GM10248 (cell line): Measurements from ENCODE around the gene STEAP4.
"Not testable (repeated sequence)": the region's sequence is repeated elsewhere in the genome, so short reads cannot be mapped to it uniquely, and the experiment has no call there.

ENCODE experiments used
- CTCF ChIA-PET: fragments of 300-600 bp; sonication (Branson Sonifier 250); formaldehyde crosslinking; extraction: SDS; loops from one replicate; lab custom pipeline; 2021; ENCODE audit warnings: antibody characterized with exemption; lab: Yijun Ruan, JAX
- POLR2A ChIA-PET: fragments of 350-650 bp; sonication (Branson Sonifier 250); formaldehyde crosslinking; extraction: SDS; loops from one replicate; lab custom pipeline; 2020; ENCODE audit warnings: antibody characterized with exemption; lab: Yijun Ruan, JAX
- DNase-seq: peaks from one replicate; pipeline ENCODE4 v3.0.0; 2012; ENCODE audit errors: extremely low spot score
- TF ChIP-seq, protein P1 (sequence below): IDR thresholded peaks from 2 replicates; pipeline ENCODE4 v1.5.1; 2012; ENCODE audit warnings: mild to moderate bottlenecking, low read depth; ENCODE audit errors: extremely low read depth, missing control alignments, control extremely low read depth

STEAP4 gene

DNA sequence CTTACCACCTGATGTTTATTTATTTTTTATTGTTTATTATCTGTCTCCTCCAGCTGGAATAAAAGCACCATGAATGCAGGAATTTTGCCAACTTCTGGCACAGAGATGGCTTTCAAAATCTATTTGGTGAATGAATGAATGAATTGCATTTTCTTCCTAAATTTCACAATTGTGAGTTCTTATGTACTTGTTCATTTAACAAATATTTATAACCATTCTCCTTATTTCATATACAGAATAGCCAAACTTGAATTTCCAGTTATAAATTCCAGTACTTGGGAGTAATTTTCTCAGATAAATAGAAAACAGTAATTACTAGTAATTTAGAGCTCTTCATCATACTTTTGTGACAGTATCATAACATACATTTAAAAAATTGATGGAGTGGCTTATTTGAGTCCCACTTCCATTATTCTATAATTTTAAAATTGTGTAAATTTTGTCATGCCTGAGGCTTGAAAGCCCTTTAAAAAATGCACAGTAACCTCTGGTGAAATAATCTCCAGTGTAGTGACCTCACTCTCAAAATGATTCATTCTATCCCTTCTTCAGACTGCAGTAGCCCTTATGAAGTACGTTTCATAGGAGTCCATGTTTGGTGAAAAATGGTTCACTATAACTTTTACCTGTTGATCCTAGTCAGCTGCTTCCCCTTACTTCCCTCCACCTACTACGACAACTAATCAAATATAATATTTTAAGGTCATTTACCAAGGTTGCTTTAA, 46.9 kb downstream of the STEAP4 start:
- no peak for DNase-seq
- ChIA-PET POLR2A (no interaction called here), CTCF (interaction anchor here (1.2 to 1.6 kb wide), 3 partner anchors 12 to 39 kb away, joined by 3 to 5 read pairs (median 4); no protein-coding TSS in a partner anchor)
- TF ChIP-seq, protein P1, sequence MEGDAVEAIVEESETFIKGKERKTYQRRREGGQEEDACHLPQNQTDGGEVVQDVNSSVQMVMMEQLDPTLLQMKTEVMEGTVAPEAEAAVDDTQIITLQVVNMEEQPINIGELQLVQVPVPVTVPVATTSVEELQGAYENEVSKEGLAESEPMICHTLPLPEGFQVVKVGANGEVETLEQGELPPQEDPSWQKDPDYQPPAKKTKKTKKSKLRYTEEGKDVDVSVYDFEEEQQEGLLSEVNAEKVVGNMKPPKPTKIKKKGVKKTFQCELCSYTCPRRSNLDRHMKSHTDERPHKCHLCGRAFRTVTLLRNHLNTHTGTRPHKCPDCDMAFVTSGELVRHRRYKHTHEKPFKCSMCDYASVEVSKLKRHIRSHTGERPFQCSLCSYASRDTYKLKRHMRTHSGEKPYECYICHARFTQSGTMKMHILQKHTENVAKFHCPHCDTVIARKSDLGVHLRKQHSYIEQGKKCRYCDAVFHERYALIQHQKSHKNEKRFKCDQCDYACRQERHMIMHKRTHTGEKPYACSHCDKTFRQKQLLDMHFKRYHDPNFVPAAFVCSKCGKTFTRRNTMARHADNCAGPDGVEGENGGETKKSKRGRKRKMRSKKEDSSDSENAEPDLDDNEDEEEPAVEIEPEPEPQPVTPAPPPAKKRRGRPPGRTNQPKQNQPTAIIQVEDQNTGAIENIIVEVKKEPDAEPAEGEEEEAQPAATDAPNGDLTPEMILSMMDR, result no peak

DNA sequence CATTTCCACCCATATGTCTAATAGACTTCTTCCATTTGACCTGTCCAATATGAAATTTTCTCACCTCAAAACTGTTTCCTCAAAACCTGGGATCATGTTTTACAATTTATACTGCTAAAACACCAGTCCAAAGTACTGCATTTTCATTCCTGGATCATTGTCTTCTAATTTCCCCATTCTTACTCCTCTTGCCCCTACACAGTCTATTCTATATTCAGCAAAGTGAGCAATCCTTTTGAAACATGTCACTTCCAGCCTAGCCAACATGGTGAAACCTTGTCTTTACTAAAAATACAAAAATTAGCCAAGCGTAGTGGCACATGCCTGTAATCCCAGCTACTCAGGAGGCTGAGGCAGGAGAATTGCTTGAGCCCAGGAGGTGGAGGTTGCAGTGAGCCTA, 48.4 kb downstream of the STEAP4 start:
- POLR2A ChIA-PET, CTCF ChIA-PET, DNase-seq: not testable (repeated sequence)

DNA sequence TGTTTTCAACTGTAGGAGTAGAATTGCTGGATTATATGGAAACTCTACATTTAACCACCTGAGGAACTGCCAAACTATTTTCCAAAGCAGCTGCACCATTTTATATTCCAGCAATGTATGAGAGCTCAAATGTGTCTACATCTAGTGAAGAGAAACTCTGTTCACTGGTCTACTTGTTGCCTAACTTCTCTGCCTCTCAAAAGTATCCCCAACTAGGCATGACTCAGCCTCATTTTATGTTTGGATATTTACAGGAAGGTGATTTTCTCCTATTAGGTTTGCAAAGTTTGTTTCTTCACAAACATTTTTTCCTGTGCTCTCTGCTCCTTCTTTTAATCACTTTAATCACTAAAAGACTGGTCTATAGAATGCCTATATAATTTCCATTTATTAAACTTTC, 49.8 kb downstream of the STEAP4 start:
- TF ChIP-seq, protein P1, result no peak
- POLR2A ChIA-PET, result no interaction called here
- CTCF ChIA-PET, result no interaction called here
- DNase-seq, result no peak

DNA sequence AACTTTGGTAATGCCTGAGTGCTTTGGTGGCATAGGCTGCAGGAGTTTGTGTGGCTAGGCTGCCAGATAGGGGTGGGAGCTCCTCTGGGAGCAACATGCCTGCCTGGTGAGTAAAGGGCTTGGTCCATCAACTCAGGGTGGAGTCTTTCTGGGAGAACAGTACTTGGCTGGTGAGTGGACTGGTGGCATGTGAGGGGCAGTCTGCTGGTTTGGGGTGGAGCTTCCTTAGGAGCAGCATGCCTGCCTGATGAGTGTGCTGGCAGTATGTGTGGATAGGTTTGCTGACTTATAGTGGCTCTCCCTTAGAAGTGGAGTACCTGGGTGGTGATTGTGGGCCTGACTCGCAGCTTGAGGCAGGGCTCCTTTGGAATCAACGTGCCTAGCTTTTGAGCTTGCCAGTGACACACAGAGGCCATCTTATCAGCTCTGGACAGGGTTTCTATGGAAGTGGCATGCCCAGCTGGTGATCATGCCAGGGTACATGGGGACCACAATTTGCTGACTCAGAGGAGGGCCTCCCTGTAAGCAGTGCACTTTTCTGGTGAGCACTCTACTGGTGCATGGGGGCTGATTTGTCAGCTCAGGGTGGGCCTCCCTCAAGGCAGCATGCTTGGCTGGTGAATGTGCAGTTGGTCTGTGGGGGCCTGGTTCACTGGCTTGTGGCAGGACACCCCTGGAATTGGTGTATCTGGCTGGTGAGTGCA, 51.8 kb downstream of the STEAP4 start:
- no peak for DNase-seq
- ChIA-PET POLR2A (no interaction called here), CTCF (interaction anchor here (2.0 kb wide), 1 partner anchor 11 kb away, joined by 11 read pairs; no protein-coding TSS in a partner anchor)
- TF ChIP-seq, protein P1, result no peak

DNA sequence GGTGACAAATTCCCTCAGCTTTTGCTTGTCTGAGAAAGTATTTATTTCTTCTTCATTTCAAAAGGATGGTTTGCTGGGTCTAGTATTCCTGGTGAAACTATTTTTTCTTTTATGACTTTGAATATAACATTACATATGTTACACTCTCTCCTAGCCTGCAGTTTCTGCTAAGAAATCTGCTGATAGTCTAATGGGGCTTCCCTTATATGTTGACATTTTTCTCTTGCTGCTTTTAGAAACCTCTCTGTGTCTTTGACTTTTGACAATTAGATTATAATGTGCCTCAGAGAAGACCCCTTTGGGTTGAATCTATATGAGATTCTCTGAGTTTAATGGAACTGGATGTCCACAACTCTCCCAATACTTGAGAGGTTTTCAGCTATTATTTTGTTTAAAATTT, 53.1 kb downstream of the STEAP4 start:
- ChIA-PET CTCF (interaction anchor here (2.0 kb wide), 1 partner anchor 10 kb away, joined by 11 read pairs; no protein-coding TSS in a partner anchor), POLR2A (no interaction called here)
- no peak for DNase-seq
- TF ChIP-seq, protein P1, result no peak

DNA sequence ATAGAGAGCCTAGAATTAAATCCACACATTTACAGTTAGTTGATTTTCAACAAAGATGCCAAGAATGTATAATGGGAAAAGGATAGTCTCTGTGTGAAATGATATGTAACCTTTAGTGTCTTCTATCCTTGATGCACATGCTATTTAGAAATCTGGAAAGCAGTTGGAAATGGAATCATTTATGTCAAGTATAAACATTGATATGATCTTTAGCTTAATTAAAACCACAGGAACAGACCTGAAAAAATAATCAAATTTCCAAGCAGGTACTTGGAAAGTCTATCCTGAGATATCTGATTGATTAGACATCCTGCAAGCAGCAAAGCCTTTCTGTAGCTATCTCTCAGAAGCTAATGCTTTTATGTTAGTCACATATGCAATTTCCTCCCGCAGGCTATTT, 62.4 kb downstream of the STEAP4 start:
- TF ChIP-seq, protein P1, result no peak
- POLR2A ChIA-PET, result no interaction called here
- DNase-seq, result no peak
- CTCF ChIA-PET, result interaction anchor here (1.1 to 3.6 kb wide), 7 partner anchors 10 to 1379 kb away, joined by 3 to 24 read pairs (median 5); partner anchors contain the start of gene SRI
